Measurements from ENCODE around the gene LTB4R.

GRCh38 chr14:24293525-24293924 lies 17.8 kb upstream of the LTB4R start:
- TF ChIP-seq POLR2A (IDR thresholded peaks at IDR 0.05): no peak
- no peak for TF ChIP-seq CTCF (IDR thresholded peaks at IDR 0.05)

Measured in right lobe of liver (tissue), 4 donors.